ENCODE data around the gene SCGN.

SCGN gene

DNA sequence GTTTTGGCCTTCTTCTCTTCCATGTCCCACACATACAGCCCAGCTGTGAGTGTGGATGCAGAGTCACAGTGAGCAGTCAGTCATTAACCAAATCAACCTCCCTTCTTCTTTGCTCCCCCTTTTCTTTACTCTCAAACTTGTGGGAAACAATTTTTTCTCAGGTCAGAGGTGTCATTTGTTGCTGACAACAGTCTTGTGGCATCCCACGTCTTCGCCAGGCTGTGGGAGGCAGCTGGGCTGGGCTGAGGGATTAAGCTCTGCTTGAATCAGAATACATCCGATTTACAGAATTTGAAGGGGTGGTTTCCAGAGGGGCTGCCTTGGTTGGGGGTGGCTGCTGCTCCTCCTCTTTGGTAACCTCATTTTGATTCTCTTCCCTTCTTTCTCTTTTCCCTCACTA is 40.5 kb downstream of the SCGN start:
- TF ChIP-seq, protein P1, sequence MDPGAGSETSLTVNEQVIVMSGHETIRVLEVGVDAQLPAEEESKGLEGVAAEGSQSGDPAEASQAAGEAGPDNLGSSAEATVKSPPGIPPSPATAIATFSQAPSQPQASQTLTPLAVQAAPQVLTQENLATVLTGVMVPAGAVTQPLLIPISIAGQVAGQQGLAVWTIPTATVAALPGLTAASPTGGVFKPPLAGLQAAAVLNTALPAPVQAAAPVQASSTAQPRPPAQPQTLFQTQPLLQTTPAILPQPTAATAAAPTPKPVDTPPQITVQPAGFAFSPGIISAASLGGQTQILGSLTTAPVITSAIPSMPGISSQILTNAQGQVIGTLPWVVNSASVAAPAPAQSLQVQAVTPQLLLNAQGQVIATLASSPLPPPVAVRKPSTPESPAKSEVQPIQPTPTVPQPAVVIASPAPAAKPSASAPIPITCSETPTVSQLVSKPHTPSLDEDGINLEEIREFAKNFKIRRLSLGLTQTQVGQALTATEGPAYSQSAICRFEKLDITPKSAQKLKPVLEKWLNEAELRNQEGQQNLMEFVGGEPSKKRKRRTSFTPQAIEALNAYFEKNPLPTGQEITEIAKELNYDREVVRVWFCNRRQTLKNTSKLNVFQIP (CRISPR knock-in tag; IDR thresholded peaks at IDR 0.05; ENCODE audit: borderline replicate concordance, low read depth) = no peak
- TF ChIP-seq ARNTL (CRISPR knock-in tag; IDR thresholded peaks at IDR 0.05; ENCODE audit: borderline replicate concordance, low read depth) = no peak
- TF ChIP-seq, protein P2, sequence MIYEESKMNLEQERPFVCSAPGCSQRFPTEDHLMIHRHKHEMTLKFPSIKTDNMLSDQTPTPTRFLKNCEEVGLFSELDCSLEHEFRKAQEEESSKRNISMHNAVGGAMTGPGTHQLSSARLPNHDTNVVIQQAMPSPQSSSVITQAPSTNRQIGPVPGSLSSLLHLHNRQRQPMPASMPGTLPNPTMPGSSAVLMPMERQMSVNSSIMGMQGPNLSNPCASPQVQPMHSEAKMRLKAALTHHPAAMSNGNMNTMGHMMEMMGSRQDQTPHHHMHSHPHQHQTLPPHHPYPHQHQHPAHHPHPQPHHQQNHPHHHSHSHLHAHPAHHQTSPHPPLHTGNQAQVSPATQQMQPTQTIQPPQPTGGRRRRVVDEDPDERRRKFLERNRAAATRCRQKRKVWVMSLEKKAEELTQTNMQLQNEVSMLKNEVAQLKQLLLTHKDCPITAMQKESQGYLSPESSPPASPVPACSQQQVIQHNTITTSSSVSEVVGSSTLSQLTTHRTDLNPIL (CRISPR knock-in tag; IDR thresholded peaks at IDR 0.05; ENCODE audit: low read depth) = no peak
- TF ChIP-seq ZNF70 (CRISPR knock-in tag; IDR thresholded peaks at IDR 0.05) = no peak
- no peak for TF ChIP-seq ZC3H10 (CRISPR knock-in tag; IDR thresholded peaks at IDR 0.05)
- no peak for TF ChIP-seq GLIS3 (CRISPR knock-in tag; IDR thresholded peaks at IDR 0.05)
- TF ChIP-seq ZNF8 (CRISPR knock-in tag; IDR thresholded peaks at IDR 0.05) = no peak
- TF ChIP-seq ZFP30 (CRISPR knock-in tag; IDR thresholded peaks at IDR 0.05) = no peak
- no peak for TF ChIP-seq ZFP3 (CRISPR knock-in tag; IDR thresholded peaks at IDR 0.05)
- TF ChIP-seq, protein P3, sequence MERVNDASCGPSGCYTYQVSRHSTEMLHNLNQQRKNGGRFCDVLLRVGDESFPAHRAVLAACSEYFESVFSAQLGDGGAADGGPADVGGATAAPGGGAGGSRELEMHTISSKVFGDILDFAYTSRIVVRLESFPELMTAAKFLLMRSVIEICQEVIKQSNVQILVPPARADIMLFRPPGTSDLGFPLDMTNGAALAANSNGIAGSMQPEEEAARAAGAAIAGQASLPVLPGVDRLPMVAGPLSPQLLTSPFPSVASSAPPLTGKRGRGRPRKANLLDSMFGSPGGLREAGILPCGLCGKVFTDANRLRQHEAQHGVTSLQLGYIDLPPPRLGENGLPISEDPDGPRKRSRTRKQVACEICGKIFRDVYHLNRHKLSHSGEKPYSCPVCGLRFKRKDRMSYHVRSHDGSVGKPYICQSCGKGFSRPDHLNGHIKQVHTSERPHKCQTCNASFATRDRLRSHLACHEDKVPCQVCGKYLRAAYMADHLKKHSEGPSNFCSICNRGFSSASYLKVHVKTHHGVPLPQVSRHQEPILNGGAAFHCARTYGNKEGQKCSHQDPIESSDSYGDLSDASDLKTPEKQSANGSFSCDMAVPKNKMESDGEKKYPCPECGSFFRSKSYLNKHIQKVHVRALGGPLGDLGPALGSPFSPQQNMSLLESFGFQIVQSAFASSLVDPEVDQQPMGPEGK (CRISPR knock-in tag; IDR thresholded peaks at IDR 0.05; ENCODE audit: borderline replicate concordance) = no peak
- no peak for TF ChIP-seq BACH2 (CRISPR knock-in tag; IDR thresholded peaks at IDR 0.05; ENCODE audit: borderline replicate concordance)
- TF ChIP-seq OSR1 (CRISPR knock-in tag; IDR thresholded peaks at IDR 0.05) = no peak
- no peak for TF ChIP-seq SNAI2 (CRISPR knock-in tag; IDR thresholded peaks at IDR 0.05)
- TF ChIP-seq TOX (CRISPR knock-in tag; IDR thresholded peaks at IDR 0.05; ENCODE audit: borderline replicate concordance) = no peak
- ATAC-seq = no peak

DNA sequence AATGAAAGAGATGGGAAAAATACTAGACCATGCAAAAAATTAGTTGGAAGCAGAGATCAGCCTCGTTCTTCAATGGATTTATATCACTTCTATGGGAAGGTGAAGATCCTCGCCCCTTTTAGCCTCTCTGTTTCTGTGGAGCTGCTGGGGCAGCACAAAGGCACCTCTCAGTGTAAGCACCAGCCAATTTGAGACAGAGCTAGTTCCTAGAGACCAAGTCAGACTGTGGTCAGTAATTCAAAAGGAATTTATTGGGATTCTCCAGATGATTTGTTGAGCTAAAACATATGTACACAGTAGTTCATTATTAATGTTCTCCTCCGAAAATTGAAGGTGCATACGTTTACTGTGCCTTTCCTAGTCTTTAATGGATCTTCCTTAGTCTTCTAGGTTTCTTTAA is 42.4 kb downstream of the SCGN start:
- ATAC-seq = no peak
- TF ChIP-seq, protein P1 (CRISPR knock-in tag; IDR thresholded peaks at IDR 0.05; ENCODE audit: borderline replicate concordance, low read depth) = no peak
- TF ChIP-seq TOX (CRISPR knock-in tag; IDR thresholded peaks at IDR 0.05; ENCODE audit: borderline replicate concordance) (no peak), BACH2 (CRISPR knock-in tag; IDR thresholded peaks at IDR 0.05; ENCODE audit: borderline replicate concordance) (no peak), ARNTL (CRISPR knock-in tag; IDR thresholded peaks at IDR 0.05; ENCODE audit: borderline replicate concordance, low read depth) (no peak)

DNA sequence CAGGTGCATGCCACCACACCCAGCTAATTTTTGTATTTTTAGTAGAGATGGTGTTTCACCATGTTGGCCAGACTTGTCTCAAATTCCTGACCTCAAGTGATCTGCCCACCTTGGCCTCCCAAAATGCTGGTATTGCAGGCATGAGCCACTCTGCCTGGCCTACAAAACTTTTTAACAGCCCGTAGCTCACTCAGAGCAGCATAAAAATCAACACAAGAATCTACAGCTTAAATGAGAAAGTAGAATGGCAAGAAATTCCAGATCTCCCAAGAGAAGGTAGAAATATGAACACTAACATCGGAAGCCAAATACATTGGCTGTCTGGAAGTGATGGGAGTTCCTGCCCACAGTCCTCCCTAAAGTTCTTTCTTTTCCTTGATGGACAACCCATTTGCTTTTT is 43.7 kb downstream of the SCGN start:
- TF ChIP-seq SNAI2 (CRISPR knock-in tag; IDR thresholded peaks at IDR 0.05) (no peak), GLIS3 (CRISPR knock-in tag; IDR thresholded peaks at IDR 0.05) (no peak), PPARA (CRISPR knock-in tag; IDR thresholded peaks at IDR 0.05; ENCODE audit: borderline replicate concordance) (no peak), ESRRG (CRISPR knock-in tag; IDR thresholded peaks at IDR 0.05) (no peak), BACH2 (CRISPR knock-in tag; IDR thresholded peaks at IDR 0.05; ENCODE audit: borderline replicate concordance) (no peak), ZFP30 (CRISPR knock-in tag; IDR thresholded peaks at IDR 0.05) (no peak), ZNF70 (CRISPR knock-in tag; IDR thresholded peaks at IDR 0.05) (no peak), ZNF8 (CRISPR knock-in tag; IDR thresholded peaks at IDR 0.05) (no peak), OSR1 (CRISPR knock-in tag; IDR thresholded peaks at IDR 0.05) (no peak), CSDC2 (CRISPR knock-in tag; IDR thresholded peaks at IDR 0.05) (no peak)
- TF ChIP-seq, protein P1 (CRISPR knock-in tag; IDR thresholded peaks at IDR 0.05; ENCODE audit: borderline replicate concordance, low read depth) = no peak
- no peak for ATAC-seq

DNA sequence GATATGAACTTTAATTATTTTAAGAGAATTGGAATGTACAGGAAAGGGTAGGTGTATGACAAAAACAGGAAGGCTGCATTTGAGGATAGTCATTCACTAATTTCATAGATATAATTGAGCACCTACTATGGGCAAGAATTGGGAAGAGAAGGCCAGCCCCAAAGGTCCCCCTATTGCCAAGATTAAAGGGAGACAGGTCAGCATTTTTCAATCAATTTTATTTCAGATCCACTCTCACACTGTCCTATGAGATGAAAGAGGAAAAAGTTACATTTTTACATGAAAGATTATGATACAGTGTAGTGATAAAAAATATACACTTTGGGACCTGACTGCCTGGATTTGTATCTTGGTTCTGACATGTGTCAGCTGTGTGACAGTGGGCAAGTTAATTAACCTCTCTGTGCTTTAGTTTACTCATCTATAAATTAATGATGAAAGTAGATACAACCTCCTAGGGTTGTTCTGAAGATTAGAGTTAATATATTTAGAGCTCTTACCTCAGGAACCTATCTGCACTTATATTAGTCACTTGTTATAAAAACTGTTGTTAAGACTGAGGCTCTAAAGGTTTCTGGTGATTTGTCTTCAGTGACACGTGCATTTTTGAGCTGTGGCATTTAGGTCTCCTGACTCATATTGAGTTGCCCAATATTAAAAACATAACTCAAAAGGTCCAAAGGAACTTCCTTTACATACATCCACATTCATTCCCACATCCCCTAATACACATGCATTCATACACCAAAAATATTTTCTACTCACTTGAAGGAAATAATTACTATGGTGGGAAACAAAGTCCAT is 45.7 kb downstream of the SCGN start:
- ATAC-seq = no peak
- no peak for TF ChIP-seq TOX (CRISPR knock-in tag; IDR thresholded peaks at IDR 0.05; ENCODE audit: borderline replicate concordance)
- TF ChIP-seq ZFP30 (CRISPR knock-in tag; IDR thresholded peaks at IDR 0.05) = no peak
- TF ChIP-seq ZNF8 (CRISPR knock-in tag; IDR thresholded peaks at IDR 0.05) = no peak
- TF ChIP-seq, protein P1 (CRISPR knock-in tag; IDR thresholded peaks at IDR 0.05; ENCODE audit: borderline replicate concordance, low read depth) = no peak
- TF ChIP-seq, protein P3 (CRISPR knock-in tag; IDR thresholded peaks at IDR 0.05; ENCODE audit: borderline replicate concordance) = no peak
- TF ChIP-seq ESRRG (CRISPR knock-in tag; IDR thresholded peaks at IDR 0.05) = no peak
- no peak for TF ChIP-seq BACH2 (CRISPR knock-in tag; IDR thresholded peaks at IDR 0.05; ENCODE audit: borderline replicate concordance)

Data from SK-N-SH treated with all-trans-retinoic acid at 6 μM for 48 hours (cell line).